Thymus (tissue), 11 donors: Measurements from ENCODE around the gene MINDY3. TPM values are rescaled to one million over a fixed set of nuclear protein-coding genes. Genes with fewer than 3 reads are reported as not detected.
"Not testable (repeated sequence)": the region's sequence is repeated elsewhere in the genome, so short reads cannot be mapped to it uniquely, and the experiment has no call there.

Experiments
- DNase-seq, 9 donors: peaks; one replicate each; pipeline ENCODE4 v3.0.0-alpha.2; 2013; ENCODE audit warnings: low spot score in 9 of 9, low read depth in 6 of 9, missing footprints in 1 of 9
- H3K27ac ChIP-seq, 2 donors: one replicate each; pipeline ENCODE4 v1.5.1; 2013; ENCODE audit warnings: control low read depth in 1 of 2, low read depth in 1 of 2, low read length in 1 of 2, mild to moderate bottlenecking in 1 of 2, moderate library complexity in 1 of 2
- H3K27me3 ChIP-seq, 2 donors: one replicate each; pipeline ENCODE4 v1.5.1; 2013; ENCODE audit warnings: low read length in 1 of 2; ENCODE audit not compliant: control insufficient read depth in 2 of 2, insufficient read depth in 1 of 2
- H3K36me3 ChIP-seq, 2 donors: one replicate each; pipeline ENCODE4 v1.5.1; 2013; ENCODE audit warnings: low read length in 1 of 2, mild to moderate bottlenecking in 1 of 2, moderate library complexity in 1 of 2; ENCODE audit not compliant: control insufficient read depth in 2 of 2, insufficient read depth in 2 of 2
- H3K4me1 ChIP-seq, 2 donors: one replicate each; pipeline ENCODE4 v1.5.1; 2013; ENCODE audit warnings: low read length in 2 of 2; ENCODE audit not compliant: control insufficient read depth in 2 of 2, insufficient read depth in 2 of 2
- H3K4me3 ChIP-seq, 2 donors: one replicate each; pipeline ENCODE4 v1.5.1; 2013; ENCODE audit warnings: low read length in 2 of 2, control low read depth in 1 of 2, mild to moderate bottlenecking in 1 of 2
- H3K9me3 ChIP-seq, 2 donors: one replicate each; pipeline ENCODE4 v1.5.1; 2013; ENCODE audit warnings: low read length in 1 of 2, mild to moderate bottlenecking in 1 of 2; ENCODE audit not compliant: control insufficient read depth in 2 of 2, insufficient read depth in 1 of 2
- WGBS: extraction: QIAGEN DNeasy Blood & Tissue Kit; methylation state at CpG from one replicate; pipeline ENCODE4 v1.1.7; 2013; 5-methylcytosine and 5-hydroxymethylcytosine counted together
- polyA plus RNA-seq: library from polyadenylated mRNA; stranded (reverse); fragments of 200-250 nt; gene quantifications from one replicate; pipeline ENCODE4 v1.2.3, GENCODE V29; 2013
- total RNA-seq: library from RNA; stranded (reverse); fragments of 120-200 nt; gene quantifications from one replicate; pipeline ENCODE4 v1.2.4, GENCODE V29; 2013
- donor health status: healthy.

Gene MINDY3
- total and polyA plus RNA-seq, 2 donors: 21.7 to 36.1 TPM

DNA sequence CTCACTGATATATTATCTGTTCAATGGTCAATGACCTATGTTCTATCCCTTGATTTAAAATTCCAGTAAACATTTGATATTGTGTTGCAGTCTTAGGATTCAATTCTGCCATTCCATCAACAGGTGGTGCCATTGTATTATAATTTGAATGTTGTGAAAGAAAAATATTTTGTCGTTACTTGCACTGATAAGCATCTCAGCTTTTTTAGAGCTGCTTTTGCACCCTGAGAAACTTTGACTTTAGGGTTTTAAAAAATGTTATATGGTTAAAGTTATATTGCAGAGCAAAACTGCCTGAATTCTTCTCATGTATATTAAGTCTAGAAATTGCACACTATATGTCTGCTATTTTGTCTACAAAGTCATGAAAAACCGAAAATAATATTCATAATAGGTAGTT is 18.8 kb upstream of the MINDY3 start:
- Histone ChIP-seq H3K9me3 (no peaks in the 10 kb centered on the region), H3K27me3 (peaks cover 0 to 4% of the 10 kb centered on the region in 2 donors), H3K36me3 (no peaks in the 10 kb centered on the region), H3K4me1 (no peaks in the 10 kb centered on the region), H3K27ac (no peak overlapping the region), H3K4me3 (no peak overlapping the region)
- DNase-seq: peak in 6 of 9 donors; percentile 12 to 67 (median 37)
- WGBS: 43% methylated on average over 2 of the region's 2 CpGs

- no peaks in the 10 kb centered on the region for H3K9me3 ChIP-seq
- H3K4me3 ChIP-seq: no peak overlapping the region
- WGBS: 82% methylated on average over 14 of the region's 14 CpGs
- no peaks in the 10 kb centered on the region for H3K4me1 ChIP-seq
- no peak overlapping the region for H3K27ac ChIP-seq
- no peak for DNase-seq
- no peaks in the 10 kb centered on the region for H3K36me3 ChIP-seq
- H3K27me3 ChIP-seq: peaks cover 0 to 4% of the 10 kb centered on the region in 2 donors
Measured at GRCh38 chr10:15877836-15878576, 17.7 kb upstream of the MINDY3 start.

DNA sequence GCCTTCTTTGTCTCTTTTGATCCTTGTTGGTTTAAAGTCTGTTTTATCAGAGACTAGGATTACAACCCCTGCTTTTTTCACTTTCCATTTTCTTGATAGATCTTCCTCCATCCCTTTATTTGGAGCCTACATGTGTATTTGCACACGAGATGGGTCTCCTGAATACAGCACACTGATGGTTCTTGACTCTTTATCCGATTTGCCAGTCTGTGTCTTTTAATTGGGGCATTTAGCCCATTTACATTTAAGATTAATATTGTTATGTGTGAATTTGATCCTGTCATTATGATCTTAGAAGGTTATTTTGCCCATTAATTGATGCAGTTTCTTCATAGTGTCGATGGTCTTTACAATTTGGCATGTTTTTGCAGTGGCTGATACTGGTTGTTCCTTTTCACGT is 16.0 kb upstream of the MINDY3 start:
- not testable (repeated sequence) for H3K4me3 ChIP-seq, H3K36me3 ChIP-seq, H3K27ac ChIP-seq, H3K27me3 ChIP-seq, H3K9me3 ChIP-seq, H3K4me1 ChIP-seq, DNase-seq
- 90% methylated on average over 4 of the region's 4 CpGs for WGBS

- not testable (repeated sequence) for H3K9me3 ChIP-seq, H3K27ac ChIP-seq, H3K4me1 ChIP-seq, H3K27me3 ChIP-seq, DNase-seq, H3K36me3 ChIP-seq, H3K4me3 ChIP-seq
- WGBS: 99% methylated on average over 4 of the region's 4 CpGs
Measured at GRCh38 chr10:15872645-15873044, 12.3 kb upstream of the MINDY3 start.

GRCh38 chr10:15871823-15872222 is 11.5 kb upstream of the MINDY3 start:
- Histone ChIP-seq H3K27ac (no peak overlapping the region), H3K4me3 (no peak overlapping the region), H3K9me3 (no peaks in the 10 kb centered on the region), H3K4me1 (no peaks in the 10 kb centered on the region), H3K36me3 (no peaks in the 10 kb centered on the region), H3K27me3 (peaks cover under 1 to 13% of the 10 kb centered on the region in 2 donors)
- 93% methylated on average over 1 of the region's 1 CpG for WGBS
- DNase-seq: no peak

DNA sequence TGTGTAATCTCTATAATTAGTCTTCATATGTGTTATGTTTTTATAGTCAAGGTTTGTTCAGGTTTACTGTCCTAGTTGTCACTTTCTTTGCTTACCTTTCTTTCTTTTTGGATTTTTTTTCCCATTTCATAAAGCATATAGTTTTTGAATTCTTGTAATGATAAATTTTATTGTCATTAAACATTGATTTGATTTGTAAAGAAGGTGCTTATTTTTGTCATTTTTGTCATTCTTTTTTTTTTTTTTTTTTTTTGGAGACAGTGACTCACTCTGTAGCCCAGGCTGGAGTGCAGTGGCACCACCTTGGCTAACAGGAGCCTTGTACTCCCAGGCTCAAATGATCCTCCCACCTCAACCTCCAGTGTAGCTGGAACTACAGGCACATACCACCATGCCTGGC is 9.6 kb upstream of the MINDY3 start:
- H3K36me3 ChIP-seq: no peaks in the 10 kb centered on the region
- no peaks in the 10 kb centered on the region for H3K4me1 ChIP-seq
- DNase-seq: no peak
- H3K9me3 ChIP-seq: no peaks in the 10 kb centered on the region
- peaks cover 6 to 20% of the 10 kb centered on the region in 2 donors for H3K27me3 ChIP-seq
- no peak overlapping the region for H3K4me3 ChIP-seq
- no peak overlapping the region for H3K27ac ChIP-seq

DNA sequence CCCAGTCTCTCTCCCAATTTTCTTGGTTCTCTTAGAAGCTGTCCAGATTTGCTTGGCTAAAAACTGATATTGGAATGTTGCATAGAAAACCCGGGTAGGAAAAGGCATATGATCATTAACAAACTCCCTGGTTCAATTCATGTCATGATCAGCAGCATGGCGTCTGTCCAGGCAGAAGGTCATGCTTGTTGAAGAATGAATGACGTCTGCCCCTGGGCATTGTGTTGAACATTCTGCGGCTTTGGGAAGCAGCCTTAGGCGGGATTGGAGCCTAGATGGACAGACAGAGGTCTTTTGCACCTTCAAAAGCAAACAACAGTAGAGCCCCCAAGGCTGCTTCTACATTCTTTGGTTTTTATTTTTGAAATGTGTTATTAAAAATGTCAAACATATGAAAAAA is 7.7 kb upstream of the MINDY3 start:
- H3K27me3 ChIP-seq: peaks cover 6 to 23% of the 10 kb centered on the region in 2 donors
- 82% methylated on average over 5 of the region's 5 CpGs for WGBS
- no peaks in the 10 kb centered on the region for H3K9me3 ChIP-seq

GRCh38 chr10:15865304-15865703 is 5.0 kb upstream of the MINDY3 start:
- H3K4me3 ChIP-seq: no peak overlapping the region
- H3K4me1 ChIP-seq: no peaks in the 10 kb centered on the region
- peaks cover 0 to 5% of the 10 kb centered on the region in 2 donors for H3K9me3 ChIP-seq
- no peak for DNase-seq
- 84% methylated on average over 7 of the region's 7 CpGs for WGBS
- H3K36me3 ChIP-seq: no peaks in the 10 kb centered on the region
- no peak overlapping the region for H3K27ac ChIP-seq
- peaks cover 9 to 21% of the 10 kb centered on the region in 2 donors for H3K27me3 ChIP-seq

More for the DNA sequence above, 7.7 kb upstream of the MINDY3 start:
- Histone ChIP-seq H3K4me3 (no peak overlapping the region), H3K27ac (no peak overlapping the region), H3K36me3 (no peaks in the 10 kb centered on the region), H3K4me1 (no peaks in the 10 kb centered on the region)
- no peak for DNase-seq

GRCh38 chr10:15864419-15864818 is 4.1 kb upstream of the MINDY3 start:
- H3K27ac ChIP-seq: no peak overlapping the region
- no peaks in the 10 kb centered on the region for H3K36me3 ChIP-seq
- H3K4me3 ChIP-seq: no peak overlapping the region
- no peaks in the 10 kb centered on the region for H3K4me1 ChIP-seq
- H3K9me3 ChIP-seq: peaks cover 0 to 5% of the 10 kb centered on the region in 2 donors
- no peak for DNase-seq
- H3K27me3 ChIP-seq: peaks cover 9 to 18% of the 10 kb centered on the region in 2 donors
- 93% methylated on average over 2 of the region's 2 CpGs for WGBS
